DND-41 (cell line): ENCODE measurements around the gene DLGAP4.

Experiments
- EZH2 ChIP-seq: IDR thresholded peaks from 3 replicates; pipeline ENCODE4 v1.6.1; 2012; ENCODE audit warnings: borderline replicate concordance, low read depth, mild to moderate bottlenecking, moderate library complexity, low read length, inconsistent platforms; ENCODE audit not compliant: severe bottlenecking
- TF ChIP-seq, protein P1 (sequence below): IDR thresholded peaks from 2 replicates; pipeline ENCODE4 v1.5.1; 2012; ENCODE audit warnings: borderline replicate concordance, low read length, moderate library complexity, mild to moderate bottlenecking; ENCODE audit not compliant: poor library complexity, severe bottlenecking; ENCODE audit errors: extremely low read depth

DNA sequence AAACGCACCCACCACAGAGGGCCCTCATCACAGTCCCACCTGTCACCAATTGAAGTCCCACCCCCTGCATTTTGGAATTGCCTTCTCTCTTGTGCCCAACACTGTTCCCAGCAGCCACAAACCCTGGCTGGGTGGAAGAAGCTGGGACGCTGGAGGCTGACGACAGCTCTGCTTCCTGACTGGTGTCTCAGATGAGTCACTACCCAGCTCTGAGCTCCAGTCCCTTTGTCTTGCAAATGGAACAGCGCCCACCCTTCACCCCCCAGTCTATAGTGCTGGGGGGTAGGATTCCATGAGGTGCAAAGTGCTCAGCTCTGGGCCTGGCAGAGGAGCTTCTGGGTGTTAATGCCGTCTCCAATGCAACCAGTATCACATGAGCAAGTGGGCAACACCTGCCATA, 85.3 kb downstream of the DLGAP4 start:
- TF ChIP-seq, protein P1, sequence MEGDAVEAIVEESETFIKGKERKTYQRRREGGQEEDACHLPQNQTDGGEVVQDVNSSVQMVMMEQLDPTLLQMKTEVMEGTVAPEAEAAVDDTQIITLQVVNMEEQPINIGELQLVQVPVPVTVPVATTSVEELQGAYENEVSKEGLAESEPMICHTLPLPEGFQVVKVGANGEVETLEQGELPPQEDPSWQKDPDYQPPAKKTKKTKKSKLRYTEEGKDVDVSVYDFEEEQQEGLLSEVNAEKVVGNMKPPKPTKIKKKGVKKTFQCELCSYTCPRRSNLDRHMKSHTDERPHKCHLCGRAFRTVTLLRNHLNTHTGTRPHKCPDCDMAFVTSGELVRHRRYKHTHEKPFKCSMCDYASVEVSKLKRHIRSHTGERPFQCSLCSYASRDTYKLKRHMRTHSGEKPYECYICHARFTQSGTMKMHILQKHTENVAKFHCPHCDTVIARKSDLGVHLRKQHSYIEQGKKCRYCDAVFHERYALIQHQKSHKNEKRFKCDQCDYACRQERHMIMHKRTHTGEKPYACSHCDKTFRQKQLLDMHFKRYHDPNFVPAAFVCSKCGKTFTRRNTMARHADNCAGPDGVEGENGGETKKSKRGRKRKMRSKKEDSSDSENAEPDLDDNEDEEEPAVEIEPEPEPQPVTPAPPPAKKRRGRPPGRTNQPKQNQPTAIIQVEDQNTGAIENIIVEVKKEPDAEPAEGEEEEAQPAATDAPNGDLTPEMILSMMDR: no peak
- no peak for TF ChIP-seq EZH2
